ENCODE data around the gene GLYAT. TPM values are rescaled to one million over a fixed set of nuclear protein-coding genes. Genes with fewer than 3 reads are reported as not detected.
A peak's percentile ranks its signal among the peaks of the same experiment; 100 is the strongest.

Gene GLYAT
- total RNA-seq, 1 experiment from 2014 or later = not detected

- Mint-ChIP-seq H3K27me3 (ENCODE audit: unreplicated experiment) (no peaks in the 10 kb centered on the region), H3K9me3 (ENCODE audit: low read depth, unreplicated experiment) (no peaks in the 10 kb centered on the region), H3K36me3 (ENCODE audit: insufficient read depth, unreplicated experiment) (peaks cover 7% of the 10 kb centered on the region), H3K4me3 (ENCODE audit: low read depth, unreplicated experiment) (peak overlapping the region; percentile 53), H3K4me1 (ENCODE audit: low read depth, unreplicated experiment) (peaks cover 38% of the 10 kb centered on the region), H3K27ac (ENCODE audit: unreplicated experiment) (peak overlapping the region; percentile 79)
- no peak for TF ChIP-seq CTCF (IDR thresholded peaks at IDR 0.05; ENCODE audit: unreplicated experiment)
- no TSS peak for BruUV-seq (replicated peaks)
- peak; percentile 24 for DNase-seq
- intact Hi-C loops (cut with micrococcal nuclease; ENCODE audit: unreplicated experiment) = no loop called here
- CTCF ChIA-PET = interaction anchor here (0.6 to 1.7 kb wide), 8 partner anchors 12 to 398 kb away, joined by 3 to 5 read pairs (median 4); no protein-coding TSS in a partner anchor
Observed at GRCh38 chr11:58659910-58660570, 71.7 kb downstream of the GLYAT start.

DNA sequence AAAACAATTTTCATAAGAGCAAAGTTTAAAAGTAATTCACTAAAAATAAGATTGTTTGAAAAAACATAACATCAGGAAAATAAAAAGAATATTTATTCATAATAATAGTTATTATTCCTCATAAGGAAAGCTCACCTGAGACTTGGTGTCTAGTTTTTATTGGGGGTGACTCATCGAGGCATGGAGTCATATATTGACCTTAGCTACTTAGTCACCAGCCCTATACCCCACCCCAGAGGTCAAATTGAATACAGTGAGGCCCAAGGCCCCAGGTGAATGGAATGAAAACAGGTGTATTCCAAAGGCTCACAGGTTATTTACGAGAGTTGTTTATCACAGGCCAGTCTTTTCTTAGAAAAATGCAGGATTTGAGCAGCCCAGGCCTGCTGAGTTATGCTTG is 72.3 kb downstream of the GLYAT start:
- CTCF ChIA-PET = interaction anchor here (0.8 to 1.7 kb wide), 7 partner anchors 13 to 399 kb away, joined by 3 to 5 read pairs (median 4); no protein-coding TSS in a partner anchor

More for the DNA sequence above, 72.3 kb downstream of the GLYAT start:
- intact Hi-C loops (cut with micrococcal nuclease; ENCODE audit: unreplicated experiment) = no loop called here
- DNase-seq = peak; percentile 65
- Mint-ChIP-seq H3K4me1 (ENCODE audit: low read depth, unreplicated experiment) (peaks cover 45% of the 10 kb centered on the region), H3K36me3 (ENCODE audit: insufficient read depth, unreplicated experiment) (peaks cover 7% of the 10 kb centered on the region), H3K27ac (ENCODE audit: unreplicated experiment) (peak overlapping the region; percentile 79), H3K4me3 (ENCODE audit: low read depth, unreplicated experiment) (peak overlapping the region; percentile 53), H3K27me3 (ENCODE audit: unreplicated experiment) (no peaks in the 10 kb centered on the region), H3K9me3 (ENCODE audit: low read depth, unreplicated experiment) (no peaks in the 10 kb centered on the region)
- no peak for TF ChIP-seq CTCF (IDR thresholded peaks at IDR 0.05; ENCODE audit: unreplicated experiment)
- no TSS peak for BruUV-seq (replicated peaks)

Other genes starting within 250 kb of the GLYAT start
- not detected in 2 replicates for gene OR5B21, start 223.8 kb downstream of the GLYAT start, total RNA-seq (2022)
- 4.0 and 6.0 TPM in 2 replicates for gene LPXN, start 156.1 kb downstream of the GLYAT start, total RNA-seq (2022)
- gene ZFP91, start 152.9 kb downstream of the GLYAT start, total RNA-seq (2022) = 61.5 and 61.7 TPM in 2 replicates
- gene CNTF, start 109.3 kb downstream of the GLYAT start, total RNA-seq (2022) = 4.3 and 5.2 TPM in 2 replicates
- 0.91 and 1.3 TPM in 2 replicates for gene GLYATL2, start 112.8 kb upstream of the GLYAT start, total RNA-seq (2022)
- gene GLYATL1, start 207.5 kb upstream of the GLYAT start, total RNA-seq (2022) = not detected in 2 replicates